GM12878 (cell line): ENCODE measurements around the gene RGP1. TPM values are rescaled to one million over a fixed set of nuclear protein-coding genes. Genes with fewer than 3 reads are reported as not detected.

ENCODE experiments used
- ATAC-seq: fragments of 200-7000 bp; cut with Tn5 transposase; 3 replicates; pipeline ENCODE4 v1.9.1; 2020; ENCODE audit warnings: mild to moderate bottlenecking, moderate library complexity
- BruUV-seq: library from RNA; stranded (reverse); fragments of 400-500 nt; replicated peaks from 2 replicates; lab custom pipeline; 2021; lab: Mats Ljungman, UMichigan
- CTCF ChIA-PET: fragments of 300-600 bp; sonication (Branson Sonifier 250); formaldehyde crosslinking; extraction: SDS; loops from one replicate; lab custom pipeline; 2021; ENCODE audit warnings: inconsistent platforms; lab: Yijun Ruan, JAX
- POLR2A ChIA-PET: fragments of 350-600 bp; formaldehyde crosslinking; extraction: SDS; loops from one replicate; lab custom pipeline; 2021; ENCODE audit warnings: inconsistent platforms; lab: Charles Lee
- RAD21 ChIA-PET: fragments of 300-600 bp; sonication (Branson Sonifier 250); formaldehyde crosslinking; loops from one replicate; lab custom pipeline; 2023; ENCODE audit warnings: antibody characterized with exemption; ENCODE audit not compliant: unreplicated experiment; lab: Charles Lee
- SMC1A ChIA-PET: fragments of 300-600 bp; sonication (Branson Sonifier 250); formaldehyde crosslinking; loops from one replicate; lab custom pipeline; 2023; ENCODE audit not compliant: unreplicated experiment, uncharacterized antibody; lab: Charles Lee
- DNase-seq: peaks from one replicate; pipeline ENCODE4 v3.0.0-alpha.2; 2011; ENCODE audit warnings: low read depth, low spot score
- FAIRE-seq: peaks from 3 replicates; lab custom pipeline; 2011; peaks lifted over from hg19 to GRCh38; lab: Jason Lieb, UNC
- H2AFZ ChIP-seq: 2 replicates; pipeline ENCODE4 v1.6.0; 2011; ENCODE audit warnings: low read depth, low read length, control low read depth; ENCODE audit not compliant: control insufficient read depth
- H3K27ac ChIP-seq: 2 replicates; pipeline ENCODE4 v1.5.1; 2011; ENCODE audit warnings: control low read depth; ENCODE audit not compliant: control insufficient read depth, insufficient read depth
- H3K27me3 ChIP-seq, 2 experiments: replicated peaks in 1 of 2; 2 replicates each; pipeline versions ENCODE4 v1.6.0 to v1.6.1; 2011; ENCODE audit warnings: low read length in 1 of 2; ENCODE audit not compliant: control insufficient read depth in 2 of 2, insufficient read depth in 2 of 2
- H3K36me3 ChIP-seq, 2 experiments: 2 replicates each; pipeline ENCODE4 v1.5.1; 2011; ENCODE audit warnings: low read length in 1 of 2; ENCODE audit not compliant: control insufficient read depth in 2 of 2, insufficient read depth in 2 of 2
- H3K4me1 ChIP-seq: 2 replicates; pipeline ENCODE4 v1.6.1; 2011; ENCODE audit warnings: mild to moderate bottlenecking, low read length, moderate library complexity, mixed read lengths; ENCODE audit not compliant: control insufficient read depth, insufficient read depth
- H3K4me2 ChIP-seq: 2 replicates; pipeline ENCODE4 v1.6.0; 2011; ENCODE audit warnings: control low read depth; ENCODE audit not compliant: control insufficient read depth, insufficient read depth
- H3K4me3 ChIP-seq: fragments of 200-600 bp; sonication (generic); 2 replicates; pipeline ENCODE4 v1.5.1; 2016
- H3K79me2 ChIP-seq: 2 replicates; pipeline ENCODE4 v1.6.0; 2011; ENCODE audit warnings: low read length; ENCODE audit not compliant: control insufficient read depth, insufficient read depth
- H3K9ac ChIP-seq: 2 replicates; pipeline ENCODE4 v1.8.0; 2011; ENCODE audit warnings: low read length, control low read depth, mixed read lengths; ENCODE audit not compliant: control insufficient read depth, insufficient read depth
- H3K9me3 ChIP-seq: replicated peaks from 3 replicates; pipeline ENCODE4 v1.5.1; 2011; ENCODE audit warnings: mild to moderate bottlenecking, low read length; ENCODE audit not compliant: control insufficient read depth, insufficient read depth
- H4K20me1 ChIP-seq: 2 replicates; pipeline ENCODE4 v1.6.0; 2011; ENCODE audit not compliant: control insufficient read depth, insufficient read depth
- ATF7 ChIP-seq: fragments of 450-650 bp; IDR thresholded peaks from 2 replicates; pipeline ENCODE4 v1.6.1; 2016; ENCODE audit warnings: low read depth, mild to moderate bottlenecking
- BRCA1 ChIP-seq: IDR thresholded peaks from 2 replicates; pipeline ENCODE4 v1.6.1; 2011; ENCODE audit warnings: low read depth, low read length, improper control_type of control experiment
- CTCF ChIP-seq, 3 experiments: IDR thresholded peaks in 2 of 3; conservative IDR thresholded peaks in 1 of 3; 2 replicates each; pipeline ENCODE4 v1.5.1; 2011; ENCODE audit warnings: low read depth in 3 of 3, low read length in 3 of 3, mild to moderate bottlenecking in 3 of 3, control low read depth in 2 of 3, moderate library complexity in 2 of 3, inconsistent platforms in 1 of 3, mixed read lengths in 1 of 3; ENCODE audit not compliant: control insufficient read depth in 2 of 3, insufficient read depth in 1 of 3; ENCODE audit errors: extremely low read depth in 1 of 3
- E2F4 ChIP-seq: IDR thresholded peaks from 2 replicates; pipeline ENCODE4 v1.6.1; 2012; ENCODE audit warnings: low read depth, low read length, improper control_type of control experiment
- FOS ChIP-seq: IDR thresholded peaks from 3 replicates; pipeline ENCODE4 v1.6.1; 2011; ENCODE audit warnings: borderline replicate concordance; ENCODE audit not compliant: insufficient read length; ENCODE audit errors: extremely low read depth
- FOXM1 ChIP-seq: IDR thresholded peaks from 2 replicates; pipeline ENCODE4 v1.6.1; 2012; ENCODE audit warnings: low read depth, mild to moderate bottlenecking, inconsistent platforms, low read length, moderate library complexity
- MTA2 ChIP-seq: fragments of 450-650 bp; IDR thresholded peaks from 2 replicates; pipeline ENCODE4 v1.6.1; 2016; ENCODE audit warnings: low read depth, mild to moderate bottlenecking, moderate library complexity
- NR2F1 ChIP-seq: fragments of 450-650 bp; conservative IDR thresholded peaks from 2 replicates; pipeline ENCODE4 v1.6.1; 2017; ENCODE audit warnings: mild to moderate bottlenecking
- PAX5 ChIP-seq: IDR thresholded peaks from 2 replicates; pipeline ENCODE4 v1.6.1; 2011; ENCODE audit warnings: low read depth, low read length, borderline replicate concordance
- POU2F2 ChIP-seq: IDR thresholded peaks from 3 replicates; pipeline ENCODE4 v1.6.1; 2011; ENCODE audit warnings: low read depth, mild to moderate bottlenecking, low read length, borderline replicate concordance
- SP1 ChIP-seq: IDR thresholded peaks from one replicate; pipeline ENCODE4 v1.6.1; 2011; ENCODE audit warnings: low read depth, low read length
- TAF1 ChIP-seq: IDR thresholded peaks from 2 replicates; pipeline ENCODE4 v1.6.1; 2011; ENCODE audit warnings: mild to moderate bottlenecking, low read depth, low read length, borderline replicate concordance
- WGBS: methylation state at CpG from one replicate; pipeline ENCODE4 v1.1.6; 2016; ENCODE audit warnings: low lambda C conversion rate; ENCODE audit not compliant: insufficient replicate concordance, insufficient coverage; ENCODE audit errors: missing lambda C conversion rate; 5-methylcytosine and 5-hydroxymethylcytosine counted together
- in situ Hi-C: fragments of 300-500 bp; cut with MboI; formaldehyde crosslinking; loops from 9 replicates; pipeline ENCODE4 v1.14.3; 2018; ENCODE audit warnings: mixed read lengths
- intact Hi-C: fragments of 100-400 bp; cut with micrococcal nuclease; formaldehyde crosslinking; loops from one replicate; pipeline ENCODE4 v1.14.2; 2022; ENCODE audit not compliant: unreplicated experiment
- polyA plus RNA-seq, 11 experiments: library from polyadenylated mRNA; depleted of rRNA in 4 of 11; unstranded in 6 of 11; stranded (reverse) in 5 of 11; fragments of >200 nt; fragmentation: Nextera tagmentation in 4 of 11; fragmentation: Illumina TruSeq in 1 of 11; extraction: Ambion mirVana in 4 of 11; extraction: Trizol in 1 of 11; gene quantifications; 1 replicate in 1 of 11; 2 replicates in 10 of 11; pipeline versions ENCODE4 v1.2.1 to v1.2.3, GENCODE V29; 2011 to 2016; ENCODE audit warnings: inconsistent platforms in 2 of 11, missing spikeins in 2 of 11, low read depth in 1 of 11
- total RNA-seq, 4 experiments: library from RNA; depleted of rRNA in 3 of 4; stranded (reverse); fragments of >200 nt in 3 of 4; fragmentation: Illumina TruSeq in 1 of 4; extraction: Trizol in 1 of 4; gene quantifications; 2 replicates each; pipeline versions ENCODE4 v1.2.1 to v1.2.3, GENCODE V29; 2013 to 2021
- TF ChIP-seq, protein P1 (sequence below): fragments of 450-650 bp; IDR thresholded peaks from 2 replicates; pipeline ENCODE4 v1.6.1; 2016; ENCODE audit warnings: mild to moderate bottlenecking
- TF ChIP-seq, protein P2 (sequence below): IDR thresholded peaks from 2 replicates; pipeline ENCODE4 v1.6.1; 2012; ENCODE audit warnings: mild to moderate bottlenecking, low read depth, low read length
- TF ChIP-seq, protein P3 (sequence below): fragments of 150-350 bp; IDR thresholded peaks from 2 replicates; pipeline ENCODE4 v1.6.1; 2014; ENCODE audit warnings: mild to moderate bottlenecking, low read depth, low read length

The RGP1 gene
- total and polyA plus RNA-seq, 10 of the 15 experiments (the other 5 are each of a cell fraction or from before 2014, with no cell fraction given): 0.44 to 14.9 (median 7.4) TPM

- Histone ChIP-seq H2AFZ (no peak overlapping the region), H3K36me3 (0 out of 4 replicates have a peak, but pooled peaks cover 0 to 3% of the 10 kb centered on the region in 2 experiments), H3K4me3 (no peak overlapping the region), H3K9ac (no peak overlapping the region), H3K27me3 (no peaks in the 10 kb centered on the region), H3K4me1 (peaks cover 13% of the 10 kb centered on the region), H4K20me1 (no peaks in the 10 kb centered on the region), H3K9me3 (no peaks in the 10 kb centered on the region), H3K4me2 (no peak overlapping the region), H3K27ac (no peak overlapping the region), H3K79me2 (peaks cover 18% of the 10 kb centered on the region)
- FAIRE-seq: no peak
- WGBS: 100% methylated on average over 1 of the region's 1 CpG
- ChIA-PET POLR2A (no interaction called here), RAD21 (no interaction called here), CTCF (interaction anchor here (0.7 to 1.4 kb wide), 3 partner anchors 26 to 148 kb away, joined by 3 to 5 read pairs (median 5); no protein-coding TSS in a partner anchor), SMC1A (interaction anchor here (1.1 to 1.4 kb wide), 3 partner anchors 9 to 15 kb away, joined by 3 to 4 read pairs (median 4); no protein-coding TSS in a partner anchor)
- in situ Hi-C loops (no loop called here), intact Hi-C loops (no loop called here)
- BruUV-seq: no TSS peak
- DNase-seq: no peak
- ATAC-seq: no peak
- TF ChIP-seq E2F4 (no peak), FOXM1 (no peak), PAX5 (no peak), MTA2 (no peak), SP1 (no peak), CTCF (IDR thresholded peaks at IDR 0.05 in 2 of 3, conservative IDR thresholded peaks at IDR 0.05 in 1 of 3; ENCODE audit: control insufficient read depth in 2 of 3, extremely low read depth in 1 of 3, insufficient read depth in 1 of 3, low read depth in 3 of 3, low read length in 3 of 3) (no peak), TAF1 (no peak), BRCA1 (no peak), ATF7 (no peak), NR2F1 (no peak), POU2F2 (no peak), FOS (no peak)
- TF ChIP-seq, protein P1, sequence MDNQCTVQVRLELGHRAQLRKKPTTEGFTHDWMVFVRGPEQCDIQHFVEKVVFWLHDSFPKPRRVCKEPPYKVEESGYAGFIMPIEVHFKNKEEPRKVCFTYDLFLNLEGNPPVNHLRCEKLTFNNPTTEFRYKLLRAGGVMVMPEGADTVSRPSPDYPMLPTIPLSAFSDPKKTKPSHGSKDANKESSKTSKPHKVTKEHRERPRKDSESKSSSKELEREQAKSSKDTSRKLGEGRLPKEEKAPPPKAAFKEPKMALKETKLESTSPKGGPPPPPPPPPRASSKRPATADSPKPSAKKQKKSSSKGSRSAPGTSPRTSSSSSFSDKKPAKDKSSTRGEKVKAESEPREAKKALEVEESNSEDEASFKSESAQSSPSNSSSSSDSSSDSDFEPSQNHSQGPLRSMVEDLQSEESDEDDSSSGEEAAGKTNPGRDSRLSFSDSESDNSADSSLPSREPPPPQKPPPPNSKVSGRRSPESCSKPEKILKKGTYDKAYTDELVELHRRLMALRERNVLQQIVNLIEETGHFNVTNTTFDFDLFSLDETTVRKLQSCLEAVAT: no peak
- TF ChIP-seq, protein P2, sequence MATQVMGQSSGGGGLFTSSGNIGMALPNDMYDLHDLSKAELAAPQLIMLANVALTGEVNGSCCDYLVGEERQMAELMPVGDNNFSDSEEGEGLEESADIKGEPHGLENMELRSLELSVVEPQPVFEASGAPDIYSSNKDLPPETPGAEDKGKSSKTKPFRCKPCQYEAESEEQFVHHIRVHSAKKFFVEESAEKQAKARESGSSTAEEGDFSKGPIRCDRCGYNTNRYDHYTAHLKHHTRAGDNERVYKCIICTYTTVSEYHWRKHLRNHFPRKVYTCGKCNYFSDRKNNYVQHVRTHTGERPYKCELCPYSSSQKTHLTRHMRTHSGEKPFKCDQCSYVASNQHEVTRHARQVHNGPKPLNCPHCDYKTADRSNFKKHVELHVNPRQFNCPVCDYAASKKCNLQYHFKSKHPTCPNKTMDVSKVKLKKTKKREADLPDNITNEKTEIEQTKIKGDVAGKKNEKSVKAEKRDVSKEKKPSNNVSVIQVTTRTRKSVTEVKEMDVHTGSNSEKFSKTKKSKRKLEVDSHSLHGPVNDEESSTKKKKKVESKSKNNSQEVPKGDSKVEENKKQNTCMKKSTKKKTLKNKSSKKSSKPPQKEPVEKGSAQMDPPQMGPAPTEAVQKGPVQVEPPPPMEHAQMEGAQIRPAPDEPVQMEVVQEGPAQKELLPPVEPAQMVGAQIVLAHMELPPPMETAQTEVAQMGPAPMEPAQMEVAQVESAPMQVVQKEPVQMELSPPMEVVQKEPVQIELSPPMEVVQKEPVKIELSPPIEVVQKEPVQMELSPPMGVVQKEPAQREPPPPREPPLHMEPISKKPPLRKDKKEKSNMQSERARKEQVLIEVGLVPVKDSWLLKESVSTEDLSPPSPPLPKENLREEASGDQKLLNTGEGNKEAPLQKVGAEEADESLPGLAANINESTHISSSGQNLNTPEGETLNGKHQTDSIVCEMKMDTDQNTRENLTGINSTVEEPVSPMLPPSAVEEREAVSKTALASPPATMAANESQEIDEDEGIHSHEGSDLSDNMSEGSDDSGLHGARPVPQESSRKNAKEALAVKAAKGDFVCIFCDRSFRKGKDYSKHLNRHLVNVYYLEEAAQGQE: no peak
- TF ChIP-seq, protein P3, sequence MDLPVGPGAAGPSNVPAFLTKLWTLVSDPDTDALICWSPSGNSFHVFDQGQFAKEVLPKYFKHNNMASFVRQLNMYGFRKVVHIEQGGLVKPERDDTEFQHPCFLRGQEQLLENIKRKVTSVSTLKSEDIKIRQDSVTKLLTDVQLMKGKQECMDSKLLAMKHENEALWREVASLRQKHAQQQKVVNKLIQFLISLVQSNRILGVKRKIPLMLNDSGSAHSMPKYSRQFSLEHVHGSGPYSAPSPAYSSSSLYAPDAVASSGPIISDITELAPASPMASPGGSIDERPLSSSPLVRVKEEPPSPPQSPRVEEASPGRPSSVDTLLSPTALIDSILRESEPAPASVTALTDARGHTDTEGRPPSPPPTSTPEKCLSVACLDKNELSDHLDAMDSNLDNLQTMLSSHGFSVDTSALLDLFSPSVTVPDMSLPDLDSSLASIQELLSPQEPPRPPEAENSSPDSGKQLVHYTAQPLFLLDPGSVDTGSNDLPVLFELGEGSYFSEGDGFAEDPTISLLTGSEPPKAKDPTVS: no peak
These were observed 14.7 kb downstream of the RGP1 start for GRCh38 chr9:35763803-35764202.
